ENCODE measurements around the gene RERG.

The RERG gene

GRCh38 chr12:15194456-15195368 is 26.5 kb downstream of the RERG start:
- Histone ChIP-seq H3K36me3 (no peaks in the 10 kb centered on the region), H3K27ac (no peak overlapping the region), H3K9me3 (no peaks in the 10 kb centered on the region), H3K4me1 (ENCODE audit: control insufficient read depth in 1 of 2, insufficient read depth in 1 of 2, low read depth in 1 of 2, low read length in 1 of 2) (no peaks in the 10 kb centered on the region), H3K4me3 (ENCODE audit: low read depth in 1 of 2, low read length in 1 of 2) (no peak overlapping the region), H3K27me3 (peaks cover 18% of the 10 kb centered on the region)
- TF ChIP-seq CTCF (IDR thresholded peaks at IDR 0.05), result no peak

GRCh38 chr12:15193946-15194345 is 27.3 kb downstream of the RERG start:
- H3K4me3 ChIP-seq (ENCODE audit: low read depth in 1 of 2, low read length in 1 of 2), result no peak overlapping the region
- no peak overlapping the region for H3K27ac ChIP-seq
- no peak for TF ChIP-seq CTCF (IDR thresholded peaks at IDR 0.05)
- no peaks in the 10 kb centered on the region for H3K36me3 ChIP-seq
- no peaks in the 10 kb centered on the region for H3K9me3 ChIP-seq
- peaks cover 18% of the 10 kb centered on the region for H3K27me3 ChIP-seq
- H3K4me1 ChIP-seq (ENCODE audit: control insufficient read depth in 1 of 2, insufficient read depth in 1 of 2, low read depth in 1 of 2, low read length in 1 of 2), result no peaks in the 10 kb centered on the region

- no peak overlapping the region for H3K27ac ChIP-seq
- peaks cover 18% of the 10 kb centered on the region for H3K27me3 ChIP-seq
- no peak overlapping the region for H3K4me3 ChIP-seq (ENCODE audit: low read depth in 1 of 2, low read length in 1 of 2)
- no peaks in the 10 kb centered on the region for H3K36me3 ChIP-seq
- no peak for TF ChIP-seq CTCF (IDR thresholded peaks at IDR 0.05)
- H3K4me1 ChIP-seq (ENCODE audit: control insufficient read depth in 1 of 2, insufficient read depth in 1 of 2, low read depth in 1 of 2, low read length in 1 of 2), result no peaks in the 10 kb centered on the region
- no peaks in the 10 kb centered on the region for H3K9me3 ChIP-seq
These were observed 28.5 kb downstream of the RERG start for GRCh38 chr12:15192720-15193119.

- no peak for TF ChIP-seq CTCF (IDR thresholded peaks at IDR 0.05)
- no peaks in the 10 kb centered on the region for H3K36me3 ChIP-seq
- H3K4me3 ChIP-seq (ENCODE audit: low read depth in 1 of 2, low read length in 1 of 2), result no peak overlapping the region
- no peaks in the 10 kb centered on the region for H3K9me3 ChIP-seq
- no peaks in the 10 kb centered on the region for H3K4me1 ChIP-seq (ENCODE audit: control insufficient read depth in 1 of 2, insufficient read depth in 1 of 2, low read depth in 1 of 2, low read length in 1 of 2)
- no peak overlapping the region for H3K27ac ChIP-seq
- H3K27me3 ChIP-seq, result peaks cover 10% of the 10 kb centered on the region
These were observed 33.1 kb downstream of the RERG start for GRCh38 chr12:15188127-15188526.

GRCh38 chr12:15186597-15186996 is 34.6 kb downstream of the RERG start:
- Histone ChIP-seq H3K27me3 (peaks cover 6% of the 10 kb centered on the region), H3K4me3 (ENCODE audit: low read depth in 1 of 2, low read length in 1 of 2) (no peak overlapping the region), H3K36me3 (no peaks in the 10 kb centered on the region), H3K27ac (no peak overlapping the region), H3K9me3 (no peaks in the 10 kb centered on the region), H3K4me1 (ENCODE audit: control insufficient read depth in 1 of 2, insufficient read depth in 1 of 2, low read depth in 1 of 2, low read length in 1 of 2) (no peaks in the 10 kb centered on the region)
- TF ChIP-seq CTCF (IDR thresholded peaks at IDR 0.05), result no peak

Data from neutrophil (primary cell).